LNCAP (cell line): ENCODE results near the gene ZCCHC7.

ENCODE experiments used
- CTCF ChIP-seq: fragments of 450-650 bp; IDR thresholded peaks from 2 replicates; pipeline ENCODE4 v1.5.1; 2017; ENCODE audit warnings: mild to moderate bottlenecking

The ZCCHC7 gene

GRCh38 chr9:37248651-37249163, 128.3 kb downstream of the ZCCHC7 start:
- TF ChIP-seq CTCF: no peak

- TF ChIP-seq CTCF: no peak
These were observed 131.1 kb downstream of the ZCCHC7 start for GRCh38 chr9:37251452-37251851.

GRCh38 chr9:37253377-37253937, 133.1 kb downstream of the ZCCHC7 start:
- no peak for TF ChIP-seq CTCF

GRCh38 chr9:37255187-37255586, 134.8 kb downstream of the ZCCHC7 start:
- no peak for TF ChIP-seq CTCF

GRCh38 chr9:37255944-37256862, 135.8 kb downstream of the ZCCHC7 start:
- no peak for TF ChIP-seq CTCF

GRCh38 chr9:37259951-37260350, 139.6 kb downstream of the ZCCHC7 start:
- TF ChIP-seq CTCF: no peak

GRCh38 chr9:37262410-37262809, 142.0 kb downstream of the ZCCHC7 start:
- peak; percentile 78 for TF ChIP-seq CTCF
